GM21723 (cell line): ENCODE results near the gene SSR4.

ENCODE experiments used
- ATAC-seq: cut with Tn5 transposase; IDR thresholded peaks from one replicate; pipeline ENCODE4 v1.9.1; 2021; ENCODE audit warnings: mild to moderate bottlenecking, moderate library complexity; ENCODE audit not compliant: unreplicated experiment

SSR4 gene

DNA sequence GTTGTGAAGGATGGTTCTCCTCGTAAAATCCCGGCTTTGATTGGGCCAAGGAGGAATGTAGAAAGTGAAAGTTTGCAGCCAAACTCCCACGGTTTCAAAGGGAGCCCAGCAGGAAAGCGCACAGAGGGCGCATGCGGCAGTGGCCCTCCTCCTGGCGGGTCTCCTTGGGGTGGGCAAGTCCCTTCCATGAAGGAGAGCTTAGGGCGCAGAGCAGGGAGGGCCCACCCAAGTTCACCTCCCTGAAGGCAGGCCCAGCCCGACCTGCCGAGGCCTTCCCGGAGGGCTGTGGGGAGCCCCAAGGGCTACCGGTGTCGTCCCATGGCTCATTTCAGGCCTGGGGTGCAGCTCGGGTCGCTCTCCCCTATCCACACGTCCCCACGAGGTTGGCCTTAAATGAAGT is 33.8 kb downstream of the SSR4 start:
- no peak for ATAC-seq

DNA sequence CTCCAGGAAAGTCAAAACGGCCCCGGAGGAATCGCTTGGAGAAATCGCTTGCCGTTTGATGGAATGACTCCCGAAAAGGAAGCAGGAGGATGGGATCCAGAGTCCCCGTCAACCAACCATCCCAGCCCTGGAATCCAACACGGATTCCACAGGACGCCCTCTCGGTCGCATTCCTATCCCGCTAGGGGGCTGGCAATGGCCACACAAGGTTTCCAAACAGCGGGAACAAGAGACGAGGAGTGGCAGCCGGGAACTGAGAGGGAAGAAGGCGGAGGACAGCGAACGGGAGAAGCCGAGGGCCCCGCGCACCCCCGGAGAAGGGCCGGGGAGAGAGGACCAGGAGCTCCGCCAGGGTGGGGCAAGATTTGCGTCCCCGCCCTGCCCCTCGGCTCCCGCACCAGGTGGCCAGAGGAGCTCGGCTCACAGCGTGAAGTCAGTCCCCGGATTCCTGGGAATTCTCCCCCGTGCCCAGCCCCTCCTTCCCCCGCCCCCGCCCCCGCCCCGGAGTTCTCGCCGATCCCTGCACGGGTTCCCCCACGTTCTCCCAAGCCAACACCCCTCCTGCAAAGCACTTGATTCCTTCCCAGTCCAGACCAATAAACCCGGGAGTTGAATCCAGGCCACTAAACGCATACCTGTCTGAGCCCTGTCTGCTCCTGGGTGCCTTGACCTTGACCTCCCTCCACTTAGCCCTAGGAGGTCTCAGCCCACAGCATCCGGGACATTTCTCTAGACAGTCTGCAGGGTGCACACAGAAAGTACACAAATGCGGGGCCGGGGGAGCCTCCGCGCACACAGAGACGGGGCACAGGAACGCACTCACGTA is 34.5 kb downstream of the SSR4 start:
- no peak for ATAC-seq

DNA sequence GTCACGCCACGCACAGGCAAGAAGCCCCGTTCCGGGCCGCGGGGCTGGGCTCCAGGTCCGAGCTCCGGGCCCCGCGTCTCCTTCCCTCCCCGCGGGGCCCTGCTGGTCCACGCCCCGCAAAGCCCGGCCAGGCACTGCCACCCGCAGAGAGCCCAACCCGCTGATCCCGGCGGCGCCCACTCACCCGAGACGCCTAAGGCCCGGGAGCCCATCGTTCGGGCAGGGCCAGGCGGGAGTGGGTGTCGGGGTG is 35.0 kb downstream of the SSR4 start:
- no peak for ATAC-seq

DNA sequence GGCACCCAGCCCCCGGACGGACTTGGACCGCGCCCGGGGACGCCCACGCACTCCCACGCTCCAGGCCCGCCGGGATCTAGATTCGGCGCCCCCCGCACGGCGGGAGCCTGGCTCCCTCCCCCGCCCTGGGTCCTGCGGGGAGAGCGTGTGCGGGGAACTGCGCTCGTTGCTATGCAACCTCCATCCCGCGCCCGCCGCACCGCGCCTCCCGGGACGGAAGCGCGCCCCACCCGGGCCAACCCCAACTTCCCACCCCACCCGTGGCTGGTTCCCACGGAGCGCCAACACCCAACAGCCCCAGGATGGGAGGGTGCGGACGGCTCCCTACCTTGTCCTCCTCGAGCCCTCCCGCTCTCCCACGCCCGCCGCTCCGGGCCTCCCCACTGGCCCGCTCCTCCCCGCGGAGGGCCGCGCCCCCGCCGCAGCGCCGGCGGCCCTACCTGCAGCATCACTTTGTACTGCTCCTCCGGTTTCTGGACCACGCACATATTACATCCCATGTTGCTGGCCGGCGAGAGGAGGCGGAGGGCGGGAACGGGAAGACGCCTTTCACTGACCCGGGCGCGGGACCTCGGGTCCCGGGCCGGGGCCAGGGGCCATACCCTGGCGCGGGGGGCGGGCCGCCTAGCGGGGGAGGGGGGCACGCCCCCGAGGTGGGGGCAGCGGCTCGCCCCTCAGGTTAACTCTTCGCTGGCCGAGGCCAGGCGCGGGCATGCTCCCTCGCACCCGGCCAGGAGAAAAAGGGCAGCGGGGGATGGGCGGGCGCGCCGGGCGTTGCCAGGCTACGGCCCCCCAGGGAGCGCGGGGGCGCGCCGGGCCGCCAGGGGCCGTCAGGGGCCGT is 35.6 kb downstream of the SSR4 start, which contains the start of gene PDZD4:
Gene PDZD4 (minus strand): TSS at position 746 of the 841 bp plus-strand sequence. CDS start 246 bp downstream, at position 500.
- no peak for ATAC-seq

DNA sequence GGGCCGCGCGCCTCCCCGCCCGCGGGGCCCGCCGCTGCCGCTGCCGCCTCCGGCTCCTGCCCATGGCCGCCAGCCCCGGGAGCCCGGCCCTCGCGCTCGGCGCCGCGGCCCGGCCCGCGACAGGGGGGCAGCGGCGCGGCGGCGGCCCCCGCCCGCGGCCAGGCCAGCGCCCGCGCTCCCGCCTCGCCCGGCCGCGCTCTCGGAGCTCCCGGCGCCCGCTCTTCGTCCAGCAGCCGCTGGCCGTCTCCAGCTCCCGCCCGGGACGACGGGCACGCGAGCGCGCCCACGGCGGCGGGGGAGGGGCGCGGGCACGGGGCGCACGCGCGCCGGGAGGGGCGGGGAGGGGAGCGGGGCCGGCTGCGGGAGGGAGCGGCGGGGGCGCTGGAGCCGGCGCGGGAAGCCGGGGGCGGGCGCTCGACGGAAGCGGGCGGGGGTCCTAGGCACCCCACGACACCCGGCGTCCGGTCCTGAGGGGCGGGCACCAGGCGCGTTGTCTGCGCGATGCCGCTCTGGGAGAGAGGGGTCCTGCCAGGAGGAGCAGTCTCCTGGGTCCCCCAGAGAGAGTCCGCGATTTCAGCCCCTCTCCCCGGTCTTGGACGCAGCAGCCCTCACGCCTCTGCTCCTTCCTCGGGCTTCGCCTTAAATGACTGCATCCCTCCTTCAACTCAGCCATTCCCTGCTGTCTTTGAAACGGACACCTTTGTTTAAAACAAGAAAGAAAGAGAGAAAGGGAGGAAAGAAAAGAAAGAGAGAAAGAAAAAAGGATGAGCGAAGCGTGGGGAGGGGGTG is 36.4 kb downstream of the SSR4 start:
- no peak for ATAC-seq

DNA sequence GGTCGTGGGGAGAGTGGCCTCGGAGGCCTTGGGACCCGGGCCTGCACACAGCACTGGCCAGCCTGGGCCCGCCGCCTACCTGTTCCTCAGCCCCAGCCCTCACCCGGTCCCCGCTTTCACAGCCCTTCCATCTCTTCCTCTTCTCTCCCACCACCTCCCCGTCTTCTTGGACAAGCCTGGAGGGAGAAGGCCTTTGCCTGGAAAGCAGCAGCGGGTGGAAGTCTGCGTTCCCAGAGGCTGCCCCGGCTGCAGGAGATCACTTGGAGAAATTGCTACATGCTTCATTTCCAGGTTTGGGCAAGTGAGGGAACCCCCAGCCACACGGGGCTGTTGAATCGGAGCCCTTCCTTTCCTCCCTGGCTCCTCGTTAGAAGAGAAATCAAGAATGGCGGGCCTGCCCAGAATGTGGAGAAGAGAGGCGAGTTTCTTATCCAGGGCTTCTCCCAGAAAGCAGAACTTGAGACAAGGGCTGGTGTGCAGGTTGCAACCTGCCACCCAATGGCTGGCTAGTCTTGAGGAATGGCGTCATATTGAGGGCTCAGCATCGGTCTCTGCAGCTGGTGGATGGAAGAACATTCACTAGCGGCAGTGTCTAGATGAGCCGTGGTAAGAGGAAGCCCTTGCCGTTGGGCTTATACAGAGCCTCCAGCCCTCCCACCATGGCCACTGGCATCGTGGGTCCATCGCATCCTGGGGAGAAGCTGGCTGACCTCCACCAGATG is 37.1 kb downstream of the SSR4 start:
- ATAC-seq, result no peak

DNA sequence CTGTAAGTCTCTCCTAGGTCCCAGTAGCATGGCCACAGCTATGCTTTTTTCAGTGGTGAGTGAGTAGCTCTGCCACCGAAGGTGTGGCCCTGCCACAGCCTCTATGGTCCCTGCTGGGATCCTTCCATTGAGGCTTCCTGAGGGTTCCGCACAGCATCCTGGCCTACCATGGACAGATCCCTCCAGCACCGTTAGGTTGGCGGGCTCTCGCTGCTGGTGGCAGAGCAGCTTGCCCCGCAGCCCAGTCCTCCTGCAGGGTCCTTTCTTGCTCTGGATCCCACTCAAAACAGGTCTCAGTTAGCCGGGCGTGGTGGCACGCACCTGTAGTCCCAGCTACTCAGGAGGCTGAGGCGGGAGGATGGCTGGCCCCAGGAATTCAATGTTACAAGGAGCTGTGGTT is 38.3 kb downstream of the SSR4 start:
- no peak for ATAC-seq

DNA sequence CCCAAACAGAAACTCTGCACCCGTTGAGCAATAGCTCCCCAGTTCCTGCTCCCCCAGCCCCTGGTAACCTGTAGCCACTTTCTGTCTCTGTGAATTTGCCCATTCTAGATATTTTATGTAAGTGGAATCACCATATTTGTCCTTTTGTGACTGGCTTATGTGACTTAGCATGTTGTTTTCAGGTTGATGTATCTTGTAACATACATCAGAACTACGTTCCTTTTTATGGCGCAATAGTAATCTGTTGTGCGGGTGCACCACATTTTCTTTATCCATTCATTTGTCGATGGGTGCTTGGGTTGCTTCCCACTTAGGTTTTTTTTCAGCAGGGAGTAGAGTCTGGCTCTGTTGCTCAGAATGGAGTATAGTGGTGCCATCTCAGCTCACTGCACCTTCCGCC is 42.5 kb downstream of the SSR4 start:
- no peak for ATAC-seq

DNA sequence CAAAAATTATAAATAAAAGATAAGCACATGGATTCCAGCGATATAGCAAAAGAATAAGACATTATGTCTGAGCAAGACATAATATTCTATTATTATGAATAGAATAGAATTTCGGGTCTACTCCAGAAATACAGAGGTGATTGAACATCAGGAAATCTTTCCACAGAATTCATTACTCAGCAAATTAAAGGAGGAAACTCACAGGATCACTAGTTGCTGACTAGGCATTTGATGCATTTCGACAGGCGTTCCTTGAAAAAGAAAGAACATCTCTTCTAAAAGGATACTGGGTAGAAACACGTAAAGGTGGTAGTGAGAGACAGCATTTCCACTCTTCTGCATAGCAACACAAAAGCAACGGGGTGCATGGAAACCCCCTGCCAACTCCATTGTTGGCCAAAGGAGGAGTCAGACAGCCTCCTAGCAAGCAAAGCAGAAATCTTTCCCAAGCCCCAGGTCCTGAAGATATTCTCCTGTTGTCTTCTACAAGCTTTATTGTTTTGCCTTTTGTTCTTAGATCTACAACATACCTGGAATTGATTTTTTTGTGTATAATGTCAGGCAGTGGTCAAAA is 50.1 kb downstream of the SSR4 start:
- ATAC-seq, result no peak

DNA sequence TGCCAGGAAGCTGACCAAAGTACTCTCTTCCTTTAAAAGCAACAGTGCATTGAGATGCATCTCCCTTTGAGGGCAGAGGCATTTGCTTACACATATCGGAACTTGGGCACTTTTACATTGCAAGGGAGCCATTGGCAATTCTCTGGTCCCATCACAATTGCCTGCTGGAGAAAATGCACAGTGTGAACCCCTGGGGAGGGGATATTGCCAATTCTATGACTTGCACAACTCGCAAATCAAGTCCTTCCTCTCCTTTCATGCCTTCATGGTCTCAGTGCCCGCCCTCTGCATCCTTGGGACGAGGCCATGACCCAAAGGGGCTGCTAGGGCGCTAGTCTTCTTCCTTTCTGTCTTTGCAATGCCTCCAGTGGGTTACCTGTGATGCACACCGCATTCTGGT is 50.7 kb downstream of the SSR4 start:
- ATAC-seq, result no peak

DNA sequence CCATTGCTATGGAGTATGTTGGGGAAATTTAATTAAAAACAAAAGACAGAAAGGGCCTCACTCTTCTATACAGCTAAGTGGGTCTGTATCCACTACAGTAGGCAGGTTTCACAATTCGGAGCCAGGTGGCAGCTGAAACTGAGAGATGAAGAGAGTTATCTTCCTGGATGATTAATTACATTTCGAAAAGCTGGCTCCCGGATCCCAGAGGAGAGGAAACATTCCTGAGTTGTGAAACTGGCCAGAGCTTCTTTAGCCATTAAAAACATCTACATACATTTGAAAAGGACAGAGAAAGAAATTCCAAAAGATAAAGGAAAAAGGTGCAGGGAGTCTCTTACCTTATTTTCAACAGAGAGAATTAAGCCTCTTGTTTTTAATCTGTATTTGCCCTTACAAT is 51.4 kb downstream of the SSR4 start:
- no peak for ATAC-seq
